GM04503 (cell line): ENCODE data around the gene RAB40A.

Source experiments
- DNase-seq: peaks from one replicate; pipeline ENCODE4 v3.0.0-alpha.2; 2012; ENCODE audit warnings: low read depth

RAB40A gene

GRCh38 chrX:103519389-103519788 lies at the start of gene RAB40A:
Gene RAB40A (minus strand): TSS chrX:103519489. CDS start chrX:103500756, 18,733 bp downstream.
- DNase-seq, result no peak

GRCh38 chrX:103565752-103566151 lies 46.5 kb upstream of the RAB40A start:
- peak; percentile 54 for DNase-seq

GRCh38 chrX:103565197-103565596 lies 45.9 kb upstream of the RAB40A start:
- no peak for DNase-seq

GRCh38 chrX:103562801-103563200 lies 43.5 kb upstream of the RAB40A start:
- DNase-seq, result no peak

- no peak for DNase-seq
Observed at GRCh38 chrX:103560256-103560655, 41.0 kb upstream of the RAB40A start.

- no peak for DNase-seq
Observed at GRCh38 chrX:103556963-103557612, 37.8 kb upstream of the RAB40A start.

- DNase-seq, result no peak
Observed at GRCh38 chrX:103554687-103555424, 35.6 kb upstream of the RAB40A start.

GRCh38 chrX:103552236-103552635 lies 32.9 kb upstream of the RAB40A start:
- no peak for DNase-seq

GRCh38 chrX:103550415-103551051 lies 31.2 kb upstream of the RAB40A start:
- no peak for DNase-seq

GRCh38 chrX:103549916-103550315 lies 30.6 kb upstream of the RAB40A start:
- DNase-seq, result no peak

- DNase-seq, result no peak
Observed at GRCh38 chrX:103540145-103540544, 20.9 kb upstream of the RAB40A start.

- no peak for DNase-seq
Observed at GRCh38 chrX:103539695-103540094, 20.4 kb upstream of the RAB40A start.

GRCh38 chrX:103538728-103539127 lies 19.4 kb upstream of the RAB40A start:
- no peak for DNase-seq

GRCh38 chrX:103537871-103538387 lies 18.6 kb upstream of the RAB40A start:
- no peak for DNase-seq

- no peak for DNase-seq
Observed at GRCh38 chrX:103536732-103537131, 17.4 kb upstream of the RAB40A start.

GRCh38 chrX:103536071-103536470 lies 16.8 kb upstream of the RAB40A start:
- no peak for DNase-seq

GRCh38 chrX:103535206-103535605 lies 15.9 kb upstream of the RAB40A start:
- DNase-seq, result no peak

- DNase-seq, result no peak
Observed at GRCh38 chrX:103533511-103534216, 14.4 kb upstream of the RAB40A start.

GRCh38 chrX:103531002-103531401 lies 11.7 kb upstream of the RAB40A start:
- peak; percentile 57 for DNase-seq

GRCh38 chrX:103530545-103530944 lies 11.3 kb upstream of the RAB40A start:
- DNase-seq, result no peak

- no peak for DNase-seq
Observed at GRCh38 chrX:103529550-103529949, 10.3 kb upstream of the RAB40A start.

GRCh38 chrX:103524747-103525146 lies 5.5 kb upstream of the RAB40A start:
- no peak for DNase-seq
